ENCODE results near the gene BBIP1.

BBIP1 gene

GRCh38 chr10:110859206-110859972 lies 59.6 kb downstream of the BBIP1 start:
- no peak overlapping the region for H2AFZ ChIP-seq (ENCODE audit: low read length)
- H3K27me3 ChIP-seq (ENCODE audit: insufficient read depth, low read length): no peaks in the 10 kb centered on the region
- peaks cover 9% of the 10 kb centered on the region; the same call in 1 of the 2 replicates for H3F3A ChIP-seq (ENCODE audit: insufficient read depth, low read length)
- no peaks in the 10 kb centered on the region for H3K79me2 ChIP-seq (ENCODE audit: insufficient read depth, low read length)
- peak overlapping the region; percentile 99 for H3K27ac ChIP-seq (ENCODE audit: low read depth, low read length, poor library complexity, severe bottlenecking)
- no peaks in the 10 kb centered on the region for H3K9me3 ChIP-seq (ENCODE audit: low read length)
- H3K4me1 ChIP-seq (ENCODE audit: insufficient read depth, low read length, severe bottlenecking): peaks cover 70% of the 10 kb centered on the region
- peak overlapping the region; percentile 7 for H3K4me3 ChIP-seq (ENCODE audit: low read depth, low read length, poor library complexity, severe bottlenecking)
- H3K9me2 ChIP-seq (ENCODE audit: low read depth, low read length): no peaks in the 10 kb centered on the region
- TF ChIP-seq EZH2 (IDR thresholded peaks at IDR 0.05; ENCODE audit: borderline replicate concordance, low read length): no peak
- TF ChIP-seq CTCF (IDR thresholded peaks at IDR 0.05; ENCODE audit: low read length): no peak
- H3K9ac ChIP-seq (ENCODE audit: low read length): peak overlapping the region; percentile 66
- H4K20me1 ChIP-seq (ENCODE audit: insufficient read depth, low read length): no peaks in the 10 kb centered on the region
- no peaks in the 10 kb centered on the region for H3K36me3 ChIP-seq (ENCODE audit: insufficient read depth, low read length)
- peak overlapping the region; percentile 66 for H3K4me2 ChIP-seq (ENCODE audit: low read length)

GRCh38 chr10:110858297-110858934 lies 60.6 kb downstream of the BBIP1 start:
- peak overlapping the region; percentile 59 for H3K9ac ChIP-seq (ENCODE audit: low read length)
- H4K20me1 ChIP-seq (ENCODE audit: insufficient read depth, low read length): no peaks in the 10 kb centered on the region
- H3K4me2 ChIP-seq (ENCODE audit: low read length): peak overlapping the region; percentile 55; the same call in 1 of the 2 replicates
- no peaks in the 10 kb centered on the region for H3K27me3 ChIP-seq (ENCODE audit: insufficient read depth, low read length)
- H3K9me2 ChIP-seq (ENCODE audit: low read depth, low read length): no peaks in the 10 kb centered on the region
- H3K9me3 ChIP-seq (ENCODE audit: low read length): no peaks in the 10 kb centered on the region
- H3K4me3 ChIP-seq (ENCODE audit: low read depth, low read length, poor library complexity, severe bottlenecking): peak overlapping the region; percentile 12
- no peak overlapping the region for H2AFZ ChIP-seq (ENCODE audit: low read length)
- no peaks in the 10 kb centered on the region for H3K79me2 ChIP-seq (ENCODE audit: insufficient read depth, low read length)
- peaks cover 69% of the 10 kb centered on the region for H3K4me1 ChIP-seq (ENCODE audit: insufficient read depth, low read length, severe bottlenecking)
- H3K27ac ChIP-seq (ENCODE audit: low read depth, low read length, poor library complexity, severe bottlenecking): peak overlapping the region; percentile 99
- peaks cover 9% of the 10 kb centered on the region; the same call in 1 of the 2 replicates for H3F3A ChIP-seq (ENCODE audit: insufficient read depth, low read length)
- no peak for TF ChIP-seq CTCF (IDR thresholded peaks at IDR 0.05; ENCODE audit: low read length)
- no peak for TF ChIP-seq EZH2 (IDR thresholded peaks at IDR 0.05; ENCODE audit: borderline replicate concordance, low read length)
- H3K36me3 ChIP-seq (ENCODE audit: insufficient read depth, low read length): no peaks in the 10 kb centered on the region

GRCh38 chr10:110857265-110858171 lies 61.5 kb downstream of the BBIP1 start:
- H3F3A ChIP-seq (ENCODE audit: insufficient read depth, low read length): peaks cover 9% of the 10 kb centered on the region; the same call in 1 of the 2 replicates
- no peaks in the 10 kb centered on the region for H3K9me2 ChIP-seq (ENCODE audit: low read depth, low read length)
- no peaks in the 10 kb centered on the region for H3K36me3 ChIP-seq (ENCODE audit: insufficient read depth, low read length)
- peak overlapping the region; percentile 59 for H3K9ac ChIP-seq (ENCODE audit: low read length)
- H3K4me1 ChIP-seq (ENCODE audit: insufficient read depth, low read length, severe bottlenecking): peaks cover 69% of the 10 kb centered on the region
- no peaks in the 10 kb centered on the region for H4K20me1 ChIP-seq (ENCODE audit: insufficient read depth, low read length)
- no peaks in the 10 kb centered on the region for H3K9me3 ChIP-seq (ENCODE audit: low read length)
- H3K27me3 ChIP-seq (ENCODE audit: insufficient read depth, low read length): no peaks in the 10 kb centered on the region
- peak overlapping the region; percentile 99 for H3K27ac ChIP-seq (ENCODE audit: low read depth, low read length, poor library complexity, severe bottlenecking)
- no peaks in the 10 kb centered on the region for H3K79me2 ChIP-seq (ENCODE audit: insufficient read depth, low read length)
- peak overlapping the region; percentile 55 for H3K4me2 ChIP-seq (ENCODE audit: low read length)
- TF ChIP-seq EZH2 (IDR thresholded peaks at IDR 0.05; ENCODE audit: borderline replicate concordance, low read length) (no peak), CTCF (IDR thresholded peaks at IDR 0.05; ENCODE audit: low read length) (no peak)
- peak overlapping the region; percentile 12 for H3K4me3 ChIP-seq (ENCODE audit: low read depth, low read length, poor library complexity, severe bottlenecking)
- no peak overlapping the region for H2AFZ ChIP-seq (ENCODE audit: low read length)

All from OCI-LY1 (cell line).